NCI-H510A (cell line): ENCODE measurements around the gene MAP3K21.

ENCODE experiments used
- DNase-seq: peaks from one replicate; lab custom pipeline; 2025; lab: John Stamatoyannopoulos, UW

Gene MAP3K21

GRCh38 chr1:233359431-233359830 lies 31.9 kb downstream of the MAP3K21 start:
- DNase-seq: no peak

- no peak for DNase-seq
Observed at GRCh38 chr1:233359905-233360304, 32.4 kb downstream of the MAP3K21 start.

- no peak for DNase-seq
Observed at GRCh38 chr1:233360525-233361102, 33.1 kb downstream of the MAP3K21 start.

GRCh38 chr1:233361876-233362275 lies 34.4 kb downstream of the MAP3K21 start:
- no peak for DNase-seq

- no peak for DNase-seq
Observed at GRCh38 chr1:233362743-233363142, 35.2 kb downstream of the MAP3K21 start.

- DNase-seq: no peak
Observed at GRCh38 chr1:233364026-233364425, 36.5 kb downstream of the MAP3K21 start.

- no peak for DNase-seq
Observed at GRCh38 chr1:233364695-233365539, 37.4 kb downstream of the MAP3K21 start.

- no peak for DNase-seq
Observed at GRCh38 chr1:233366575-233366974, 39.1 kb downstream of the MAP3K21 start.

GRCh38 chr1:233367057-233367803 lies 39.7 kb downstream of the MAP3K21 start:
- no peak for DNase-seq

- DNase-seq: no peak
Observed at GRCh38 chr1:233368106-233368788, 40.7 kb downstream of the MAP3K21 start.

- DNase-seq: no peak
Observed at GRCh38 chr1:233368789-233369130, 41.2 kb downstream of the MAP3K21 start.

- no peak for DNase-seq
Observed at GRCh38 chr1:233372218-233373120, 44.9 kb downstream of the MAP3K21 start.

GRCh38 chr1:233373226-233373625 lies 45.7 kb downstream of the MAP3K21 start:
- DNase-seq: no peak

GRCh38 chr1:233375653-233376052 lies 48.1 kb downstream of the MAP3K21 start:
- DNase-seq: no peak

- no peak for DNase-seq
Observed at GRCh38 chr1:233376382-233377110, 49.0 kb downstream of the MAP3K21 start.

- DNase-seq: no peak
Observed at GRCh38 chr1:233379869-233380438, 52.4 kb downstream of the MAP3K21 start.

GRCh38 chr1:233381806-233382205 lies 54.3 kb downstream of the MAP3K21 start:
- DNase-seq: no peak

GRCh38 chr1:233383984-233384383 lies 56.5 kb downstream of the MAP3K21 start:
- DNase-seq: no peak

GRCh38 chr1:233386336-233386735 lies 58.8 kb downstream of the MAP3K21 start:
- DNase-seq: no peak

GRCh38 chr1:233387585-233387984 lies 60.1 kb downstream of the MAP3K21 start:
- DNase-seq: no peak
